ENCODE data around the gene TSC2.
"Not testable (repeated sequence)": the region's sequence is repeated elsewhere in the genome, so short reads cannot be mapped to it uniquely, and the experiment has no call there.

Gene TSC2

GRCh38 chr16:2032285-2033056, 15.3 kb upstream of the TSC2 start:
- no peak for DNase-seq

GRCh38 chr16:2033057-2033908, 14.5 kb upstream of the TSC2 start:
- no peak for DNase-seq

- DNase-seq: not testable (repeated sequence)
Observed at GRCh38 chr16:2033909-2034695, 13.7 kb upstream of the TSC2 start.

- DNase-seq: no peak
Observed at GRCh38 chr16:2034696-2035430, 12.9 kb upstream of the TSC2 start.

- DNase-seq: peak; percentile 33
Observed at GRCh38 chr16:2035431-2036199, 12.2 kb upstream of the TSC2 start.

GRCh38 chr16:2036200-2036966, 11.4 kb upstream of the TSC2 start:
- DNase-seq: no peak

- DNase-seq: no peak
Observed at GRCh38 chr16:2037115-2037514, 10.7 kb upstream of the TSC2 start.

- no peak for DNase-seq
Observed at GRCh38 chr16:2037647-2038381, 10.0 kb upstream of the TSC2 start.

- no peak for DNase-seq
Observed at GRCh38 chr16:2038382-2039231, 9.2 kb upstream of the TSC2 start.

- DNase-seq: peak; percentile 33
Observed at GRCh38 chr16:2039274-2040031, 8.3 kb upstream of the TSC2 start.

GRCh38 chr16:2040041-2040786, 7.6 kb upstream of the TSC2 start:
- DNase-seq: no peak

- DNase-seq: peak; percentile 48
Observed at GRCh38 chr16:2040787-2041522, 6.8 kb upstream of the TSC2 start.

- DNase-seq: peak; percentile 80
Observed at GRCh38 chr16:2042171-2042985, 5.4 kb upstream of the TSC2 start.

- DNase-seq: no peak
Observed at GRCh38 chr16:2042986-2043666, 4.7 kb upstream of the TSC2 start.

- DNase-seq: peak; percentile 63
Observed at GRCh38 chr16:2043667-2044451, 3.9 kb upstream of the TSC2 start.

All from SHP77 treated with DMSO at 0.1 percent for 48 hours (cell line).